ENCODE measurements around the gene PITX2.

PITX2 gene

DNA sequence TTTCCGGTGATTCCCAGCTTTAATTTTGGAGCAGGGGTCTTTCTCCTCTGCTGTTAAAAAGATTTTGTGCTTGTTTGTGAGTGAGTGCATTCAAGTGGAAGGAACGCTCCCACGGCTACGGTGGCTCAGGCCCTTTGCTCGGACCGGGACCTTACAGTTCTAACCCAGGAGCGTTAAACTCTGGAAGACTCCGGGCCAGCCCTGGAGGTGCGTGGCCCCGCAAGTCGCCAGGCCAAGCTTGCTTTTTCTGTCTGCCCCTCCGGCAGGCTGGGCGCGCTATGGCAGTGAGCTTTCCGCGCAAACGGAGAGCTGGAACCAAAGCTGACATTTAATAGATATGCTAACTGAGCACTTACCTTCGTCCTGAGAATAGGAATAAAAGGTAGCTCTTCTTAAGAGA is 18.3 kb upstream of the PITX2 start:
- Mint-ChIP-seq H3K36me3 (peaks cover 4% of the 10 kb centered on the region), H3K4me3 (no peak overlapping the region), H3K27me3 (peaks cover 24% of the 10 kb centered on the region), H3K4me1 (peaks cover 4% of the 10 kb centered on the region), H3K9me3 (peaks cover 4% of the 10 kb centered on the region), H3K27ac (no peak overlapping the region)
- DNase-seq (ENCODE audit: low spot score in 2 of 2): no peak
- no peak for ATAC-seq (ENCODE audit: low read depth)

DNA sequence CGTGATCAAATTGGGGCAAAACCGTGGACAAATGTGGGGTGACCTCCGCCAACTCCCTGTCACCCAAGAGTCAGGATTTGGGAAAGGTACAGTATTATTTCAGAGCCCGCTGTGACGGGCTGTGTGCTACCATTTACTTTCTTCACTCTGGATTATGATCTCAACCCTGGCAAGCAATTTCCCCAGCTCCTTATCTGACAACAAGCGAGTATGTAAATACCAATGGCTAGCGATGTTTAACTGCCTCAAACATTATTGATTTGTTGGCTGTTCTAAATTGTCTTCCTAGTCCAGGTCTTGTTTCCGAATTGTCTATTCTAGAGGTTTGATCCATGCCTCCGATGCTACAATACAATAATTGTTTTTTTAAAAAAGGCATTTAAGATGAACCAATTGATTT is 17.7 kb upstream of the PITX2 start:
- H3K36me3 Mint-ChIP-seq: peaks cover 4% of the 10 kb centered on the region
- H3K27ac Mint-ChIP-seq: no peak overlapping the region
- no peak overlapping the region for H3K4me3 Mint-ChIP-seq
- H3K4me1 Mint-ChIP-seq: peaks cover 4% of the 10 kb centered on the region
- DNase-seq (ENCODE audit: low spot score in 2 of 2) (no peak), ATAC-seq (ENCODE audit: low read depth) (no peak)
- H3K9me3 Mint-ChIP-seq: peaks cover 4% of the 10 kb centered on the region
- H3K27me3 Mint-ChIP-seq: peaks cover 24% of the 10 kb centered on the region

- DNase-seq (ENCODE audit: low spot score in 2 of 2) (no peak), ATAC-seq (ENCODE audit: low read depth) (no peak)
- Mint-ChIP-seq H3K4me1 (peaks cover 4% of the 10 kb centered on the region), H3K4me3 (no peak overlapping the region), H3K27me3 (peaks cover 27% of the 10 kb centered on the region), H3K9me3 (peaks cover 7% of the 10 kb centered on the region), H3K36me3 (peaks cover 7% of the 10 kb centered on the region), H3K27ac (no peak overlapping the region)
Observed at GRCh38 chr4:110639207-110640090, 16.6 kb upstream of the PITX2 start.

GRCh38 chr4:110638089-110638746 is 15.3 kb upstream of the PITX2 start:
- no peak for DNase-seq (ENCODE audit: low spot score in 2 of 2)
- Mint-ChIP-seq H3K4me1 (peaks cover 4% of the 10 kb centered on the region), H3K4me3 (no peak overlapping the region), H3K27me3 (peaks cover 25% of the 10 kb centered on the region), H3K27ac (no peak overlapping the region), H3K36me3 (peaks cover 7% of the 10 kb centered on the region), H3K9me3 (peaks cover 7% of the 10 kb centered on the region)
- ATAC-seq (ENCODE audit: low read depth): no peak

- H3K4me1 Mint-ChIP-seq: peaks cover 4% of the 10 kb centered on the region
- DNase-seq (ENCODE audit: low spot score in 2 of 2): no peak
- H3K27ac Mint-ChIP-seq: no peak overlapping the region
- no peak overlapping the region for H3K4me3 Mint-ChIP-seq
- peaks cover 7% of the 10 kb centered on the region for H3K9me3 Mint-ChIP-seq
- ATAC-seq (ENCODE audit: low read depth): no peak
- H3K27me3 Mint-ChIP-seq: peaks cover 27% of the 10 kb centered on the region
- peaks cover 7% of the 10 kb centered on the region for H3K36me3 Mint-ChIP-seq
Observed at GRCh38 chr4:110637408-110638088, 14.7 kb upstream of the PITX2 start.

DNA sequence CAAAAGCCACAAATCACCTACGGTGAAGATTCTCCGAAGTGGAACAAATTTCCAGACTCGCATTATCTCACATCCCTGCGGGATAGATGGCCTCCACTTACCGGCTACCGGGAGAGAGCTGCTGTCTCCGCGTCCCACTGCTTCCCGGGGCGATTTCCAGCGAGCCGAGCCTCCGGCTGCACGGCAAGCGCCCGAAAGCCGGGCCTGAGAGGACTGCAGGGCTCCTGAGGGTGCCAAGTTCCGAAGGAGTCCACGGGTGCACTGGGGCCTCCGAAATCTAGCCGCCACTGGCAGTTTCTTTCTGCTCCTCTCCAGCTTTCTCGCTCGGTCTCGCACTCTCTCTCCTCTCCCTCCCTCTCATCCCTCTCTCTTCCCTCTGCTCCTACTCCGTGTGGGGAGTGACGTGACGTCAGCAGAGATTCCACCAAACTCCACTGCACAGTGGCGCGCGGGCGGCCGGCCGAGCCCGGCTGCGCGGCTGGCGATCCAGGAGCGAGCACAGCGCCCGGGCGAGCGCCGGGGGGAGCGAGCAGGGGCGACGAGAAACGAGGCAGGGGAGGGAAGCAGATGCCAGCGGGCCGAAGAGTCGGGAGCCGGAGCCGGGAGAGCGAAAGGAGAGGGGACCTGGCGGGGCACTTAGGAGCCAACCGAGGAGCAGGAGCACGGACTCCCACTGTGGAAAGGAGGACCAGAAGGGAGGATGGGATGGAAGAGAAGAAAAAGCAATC is 14.0 kb upstream of the PITX2 start:
- Mint-ChIP-seq H3K36me3 (peaks cover 7% of the 10 kb centered on the region), H3K27ac (no peak overlapping the region), H3K9me3 (peaks cover 7% of the 10 kb centered on the region), H3K4me3 (no peak overlapping the region), H3K27me3 (peaks cover 28% of the 10 kb centered on the region), H3K4me1 (peaks cover 6% of the 10 kb centered on the region)
- DNase-seq (ENCODE audit: low spot score in 2 of 2) (no peak), ATAC-seq (ENCODE audit: low read depth) (no peak)

DNA sequence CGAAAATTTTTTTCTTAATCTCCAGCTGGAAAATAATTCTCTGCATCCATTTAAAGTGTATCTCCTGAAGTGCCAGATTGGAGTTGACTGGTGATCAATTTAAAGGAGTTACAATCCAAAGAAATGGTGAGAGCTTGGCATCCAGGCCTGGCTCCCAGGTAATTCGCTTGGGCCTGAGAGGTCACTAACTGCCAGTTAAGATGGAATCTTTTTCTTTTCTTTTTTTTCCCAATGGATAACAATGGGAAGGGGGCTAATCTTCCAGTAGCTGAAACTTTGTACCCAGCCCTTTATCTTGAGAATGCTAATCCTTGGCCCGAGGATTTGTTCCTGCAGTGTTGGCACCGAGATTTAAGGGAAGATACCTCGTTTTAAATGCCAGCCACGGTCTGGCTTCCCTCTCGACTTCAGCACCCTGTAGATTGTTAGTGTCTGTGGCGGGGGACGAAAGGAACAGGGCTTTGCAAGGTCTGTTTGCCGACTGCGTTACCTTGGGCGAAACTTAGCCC is 13.3 kb upstream of the PITX2 start:
- no peak overlapping the region for H3K27ac Mint-ChIP-seq
- no peak for DNase-seq (ENCODE audit: low spot score in 2 of 2)
- peaks cover 7% of the 10 kb centered on the region for H3K4me1 Mint-ChIP-seq
- ATAC-seq (ENCODE audit: low read depth): no peak
- H3K9me3 Mint-ChIP-seq: peaks cover 7% of the 10 kb centered on the region
- no peak overlapping the region for H3K4me3 Mint-ChIP-seq
- peaks cover 30% of the 10 kb centered on the region for H3K27me3 Mint-ChIP-seq
- peaks cover 7% of the 10 kb centered on the region for H3K36me3 Mint-ChIP-seq

- Mint-ChIP-seq H3K4me1 (peaks cover 7% of the 10 kb centered on the region), H3K4me3 (no peak overlapping the region)
- no peak for ATAC-seq (ENCODE audit: low read depth)
Observed at GRCh38 chr4:110635163-110635865, 12.4 kb upstream of the PITX2 start.

DNA sequence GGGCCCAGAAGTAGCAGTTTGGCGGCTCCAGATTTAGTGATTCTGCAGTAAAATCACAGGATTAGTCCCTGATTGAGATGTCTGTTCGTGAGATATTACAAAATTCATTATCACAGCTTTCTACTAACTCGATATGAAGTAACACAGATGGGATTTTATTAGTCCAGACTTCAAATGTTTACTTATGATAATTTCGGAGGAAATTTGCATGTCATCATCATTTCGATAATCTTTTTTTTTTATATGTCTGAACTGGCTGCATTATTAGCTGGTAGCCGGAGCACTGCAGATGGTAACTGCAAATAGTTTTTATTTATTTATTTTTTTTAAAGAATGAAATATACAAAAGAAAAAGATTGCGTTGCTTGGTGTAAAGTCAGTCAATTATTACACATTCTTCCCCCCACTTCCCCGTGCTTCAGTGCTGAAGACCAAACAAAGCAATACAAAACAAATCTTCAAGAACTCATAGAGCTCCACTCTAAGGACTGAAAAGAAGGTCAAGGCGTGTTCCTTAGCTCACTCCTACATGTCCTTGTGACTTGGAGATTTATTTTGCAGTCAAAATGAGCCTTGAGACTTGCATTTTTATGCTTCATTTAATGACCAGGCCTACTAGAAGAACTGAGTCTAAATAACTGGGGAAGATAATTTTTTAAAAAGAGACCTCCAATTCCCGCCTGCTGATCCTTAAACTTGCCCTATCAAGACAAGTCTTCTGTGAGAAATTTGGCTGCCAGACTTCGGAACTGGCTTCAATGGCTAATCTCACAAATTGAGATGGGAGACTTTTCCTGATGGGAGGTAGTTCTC is 11.7 kb upstream of the PITX2 start:
- H3K9me3 Mint-ChIP-seq: peaks cover 7% of the 10 kb centered on the region
- H3K4me3 Mint-ChIP-seq: no peak overlapping the region
- H3K4me1 Mint-ChIP-seq: peaks cover 7% of the 10 kb centered on the region
- peaks cover 23% of the 10 kb centered on the region for H3K27me3 Mint-ChIP-seq
- no peak overlapping the region for H3K27ac Mint-ChIP-seq
- peaks cover 7% of the 10 kb centered on the region for H3K36me3 Mint-ChIP-seq
- DNase-seq (ENCODE audit: low spot score in 2 of 2) (no peak), ATAC-seq (ENCODE audit: low read depth) (no peak)

More at GRCh38 chr4:110635163-110635865, 12.4 kb upstream of the PITX2 start:
- DNase-seq (ENCODE audit: low spot score in 2 of 2): no peak
- H3K27ac Mint-ChIP-seq: no peak overlapping the region
- H3K36me3 Mint-ChIP-seq: peaks cover 7% of the 10 kb centered on the region
- H3K9me3 Mint-ChIP-seq: peaks cover 7% of the 10 kb centered on the region
- H3K27me3 Mint-ChIP-seq: peaks cover 26% of the 10 kb centered on the region

GRCh38 chr4:110633358-110634341 is 10.8 kb upstream of the PITX2 start:
- Mint-ChIP-seq H3K27me3 (peaks cover 22% of the 10 kb centered on the region), H3K4me1 (peaks cover 7% of the 10 kb centered on the region), H3K4me3 (no peak overlapping the region), H3K27ac (no peak overlapping the region), H3K36me3 (peaks cover 7% of the 10 kb centered on the region), H3K9me3 (peaks cover 7% of the 10 kb centered on the region)
- ATAC-seq (ENCODE audit: low read depth): no peak
- DNase-seq (ENCODE audit: low spot score in 2 of 2): no peak

DNA sequence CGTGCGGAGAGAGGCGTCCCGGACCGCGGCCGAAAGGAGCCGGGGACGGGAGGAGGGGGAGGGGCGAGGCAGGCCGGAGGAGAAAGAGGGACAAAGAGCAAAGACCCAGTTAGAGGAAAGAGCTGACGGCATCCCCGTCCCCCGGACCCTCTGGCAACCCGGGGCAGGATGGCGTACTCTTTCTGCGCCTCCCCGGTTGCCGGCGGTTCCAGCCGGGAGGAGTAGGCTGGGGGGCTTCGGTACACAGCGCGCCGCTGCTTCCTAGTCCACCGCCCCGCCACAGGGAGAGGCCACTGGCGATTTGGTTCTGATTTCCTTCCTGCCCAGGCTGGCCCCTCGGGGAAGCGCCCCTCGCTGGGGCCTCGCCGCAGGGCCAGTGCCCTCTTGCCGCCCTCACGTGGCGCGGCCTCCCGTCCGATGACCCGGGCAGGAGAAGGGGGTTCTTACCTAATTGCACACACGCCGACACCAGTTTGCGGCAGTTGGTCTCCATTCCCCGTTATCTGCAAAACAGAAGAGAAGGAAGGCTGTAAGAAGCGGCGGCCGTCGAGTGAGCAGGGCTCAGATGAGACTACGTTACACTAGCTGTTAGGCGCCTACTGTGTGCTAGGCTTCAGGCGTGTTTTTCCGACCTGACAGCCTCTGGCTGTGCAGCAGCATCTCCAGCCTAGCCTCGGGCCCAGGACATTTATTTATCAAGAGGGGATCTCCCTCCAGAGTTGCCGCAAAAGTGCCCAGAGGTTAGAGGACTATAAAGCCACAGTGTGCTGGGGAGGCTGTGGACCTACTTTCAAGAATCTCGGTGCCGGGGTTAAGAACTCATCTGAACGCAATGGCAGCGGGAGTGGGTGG is 9.9 kb upstream of the PITX2 start:
- Mint-ChIP-seq H3K4me1 (peaks cover 9% of the 10 kb centered on the region), H3K4me3 (no peak overlapping the region), H3K9me3 (peaks cover 9% of the 10 kb centered on the region), H3K36me3 (peaks cover 10% of the 10 kb centered on the region), H3K27ac (peak overlapping the region; percentile 56), H3K27me3 (peaks cover 25% of the 10 kb centered on the region)
- no peak for ATAC-seq (ENCODE audit: low read depth)
- no peak for DNase-seq (ENCODE audit: low spot score in 2 of 2)

Data from memory B cell (primary cell).